ENCODE measurements around the gene ALK. TPM values are rescaled to one million over a fixed set of nuclear protein-coding genes. Genes with fewer than 3 reads are reported as not detected.

Gene ALK
- total RNA-seq, 2 donors from 2014 or later: 0.13 to 0.46 TPM

GRCh38 chr2:29452036-29452435, 469.4 kb downstream of the ALK start:
- Mint-ChIP-seq H3K27me3 (ENCODE audit: insufficient read depth) (peaks cover 4% of the 10 kb centered on the region), H3K36me3 (ENCODE audit: low read depth) (no peaks in the 10 kb centered on the region), H3K27ac (no peak overlapping the region), H3K9me3 (no peaks in the 10 kb centered on the region), H3K4me3 (no peak overlapping the region), H3K4me1 (peaks cover 14% of the 10 kb centered on the region)
- Histone ChIP-seq H3K9me3 (ENCODE audit: control insufficient read depth, low read length) (no peaks in the 10 kb centered on the region), H3K36me3 (ENCODE audit: control insufficient read depth, insufficient read depth, low read length) (no peaks in the 10 kb centered on the region), H3K27me3 (ENCODE audit: control insufficient read depth, insufficient read depth, low read length, poor library complexity, severe bottlenecking) (no peaks in the 10 kb centered on the region), H3K27ac (ENCODE audit: low read depth, low read length) (no peak overlapping the region), H3K4me1 (ENCODE audit: control insufficient read depth, insufficient read depth, low read length) (no peaks in the 10 kb centered on the region), H3K9ac (ENCODE audit: extremely low read depth, low read length, poor library complexity, severe bottlenecking) (no peak overlapping the region), H3K4me3 (ENCODE audit: low read length) (no peak overlapping the region)
- no peak for DNase-seq
- 83 to 85% methylated on average over 5 of the region's 5 CpGs for WGBS, 2 experiments (ENCODE audit: insufficient coverage in 1 of 2, insufficient read length in 1 of 2)
- no peak for TF ChIP-seq CTCF (conservative IDR thresholded peaks at IDR 0.05)

GRCh38 chr2:29450596-29451222, 470.7 kb downstream of the ALK start:
- H3K9me3 Mint-ChIP-seq: no peaks in the 10 kb centered on the region
- Histone ChIP-seq H3K27ac (ENCODE audit: low read depth, low read length) (no peak overlapping the region), H3K36me3 (ENCODE audit: control insufficient read depth, insufficient read depth, low read length) (no peaks in the 10 kb centered on the region), H3K9me3 (ENCODE audit: control insufficient read depth, low read length) (no peaks in the 10 kb centered on the region), H3K27me3 (ENCODE audit: control insufficient read depth, insufficient read depth, low read length, poor library complexity, severe bottlenecking) (no peaks in the 10 kb centered on the region), H3K9ac (ENCODE audit: extremely low read depth, low read length, poor library complexity, severe bottlenecking) (no peak overlapping the region), H3K4me3 (ENCODE audit: low read length) (no peak overlapping the region), H3K4me1 (ENCODE audit: control insufficient read depth, insufficient read depth, low read length) (no peaks in the 10 kb centered on the region)
- 70 to 81% methylated on average over 3 to 5 of the region's 5 CpGs for WGBS, 2 experiments (ENCODE audit: insufficient coverage in 1 of 2, insufficient read length in 1 of 2)
- H3K4me3 Mint-ChIP-seq: no peak overlapping the region
- no peak overlapping the region for H3K27ac Mint-ChIP-seq
- no peak for TF ChIP-seq CTCF (conservative IDR thresholded peaks at IDR 0.05)
- H3K36me3 Mint-ChIP-seq (ENCODE audit: low read depth): no peaks in the 10 kb centered on the region
- peaks cover 4% of the 10 kb centered on the region for H3K27me3 Mint-ChIP-seq (ENCODE audit: insufficient read depth)
- DNase-seq: no peak
- H3K4me1 Mint-ChIP-seq: peaks cover 14% of the 10 kb centered on the region

GRCh38 chr2:29449499-29449898, 471.9 kb downstream of the ALK start:
- Histone ChIP-seq H3K27me3 (ENCODE audit: control insufficient read depth, insufficient read depth, low read length, poor library complexity, severe bottlenecking) (no peaks in the 10 kb centered on the region), H3K4me3 (ENCODE audit: low read length) (no peak overlapping the region), H3K9ac (ENCODE audit: extremely low read depth, low read length, poor library complexity, severe bottlenecking) (no peak overlapping the region), H3K9me3 (ENCODE audit: control insufficient read depth, low read length) (no peaks in the 10 kb centered on the region), H3K4me1 (ENCODE audit: control insufficient read depth, insufficient read depth, low read length) (no peaks in the 10 kb centered on the region), H3K36me3 (ENCODE audit: control insufficient read depth, insufficient read depth, low read length) (no peaks in the 10 kb centered on the region), H3K27ac (ENCODE audit: low read depth, low read length) (no peak overlapping the region)
- DNase-seq: no peak
- Mint-ChIP-seq H3K27me3 (ENCODE audit: insufficient read depth) (peaks cover 4% of the 10 kb centered on the region), H3K9me3 (no peaks in the 10 kb centered on the region), H3K4me3 (no peak overlapping the region), H3K4me1 (peaks cover 14% of the 10 kb centered on the region), H3K36me3 (ENCODE audit: low read depth) (no peaks in the 10 kb centered on the region), H3K27ac (no peak overlapping the region)
- WGBS, 2 experiments (ENCODE audit: insufficient coverage in 1 of 2, insufficient read length in 1 of 2): 92% methylated on average over 2 of the region's 2 CpGs; no CpG with 5 or more reads in 1 of the 2 experiments
- no peak for TF ChIP-seq CTCF (conservative IDR thresholded peaks at IDR 0.05)
